ENCODE results near the gene RASGRP2.

DNA sequence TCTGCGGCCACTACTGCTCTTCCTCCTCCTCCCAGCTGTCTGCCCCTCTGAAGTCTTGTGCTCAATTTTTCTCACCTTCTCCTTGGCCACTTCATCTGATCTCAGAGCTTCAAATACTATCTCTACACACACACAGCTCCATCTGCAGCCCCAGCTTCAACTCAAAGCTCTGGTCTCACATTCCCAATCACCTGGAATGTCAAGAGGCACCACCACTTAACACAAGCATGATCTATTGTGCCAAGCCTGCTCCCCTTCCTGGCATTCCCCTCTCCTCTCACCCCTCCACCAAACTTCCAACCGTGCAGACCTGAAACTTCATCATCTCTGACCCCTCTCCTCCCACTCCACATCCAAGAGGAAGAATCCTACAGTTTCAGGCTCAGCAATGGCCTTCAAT lies 38.4 kb downstream of the RASGRP2 start:
- TF ChIP-seq, protein P1, sequence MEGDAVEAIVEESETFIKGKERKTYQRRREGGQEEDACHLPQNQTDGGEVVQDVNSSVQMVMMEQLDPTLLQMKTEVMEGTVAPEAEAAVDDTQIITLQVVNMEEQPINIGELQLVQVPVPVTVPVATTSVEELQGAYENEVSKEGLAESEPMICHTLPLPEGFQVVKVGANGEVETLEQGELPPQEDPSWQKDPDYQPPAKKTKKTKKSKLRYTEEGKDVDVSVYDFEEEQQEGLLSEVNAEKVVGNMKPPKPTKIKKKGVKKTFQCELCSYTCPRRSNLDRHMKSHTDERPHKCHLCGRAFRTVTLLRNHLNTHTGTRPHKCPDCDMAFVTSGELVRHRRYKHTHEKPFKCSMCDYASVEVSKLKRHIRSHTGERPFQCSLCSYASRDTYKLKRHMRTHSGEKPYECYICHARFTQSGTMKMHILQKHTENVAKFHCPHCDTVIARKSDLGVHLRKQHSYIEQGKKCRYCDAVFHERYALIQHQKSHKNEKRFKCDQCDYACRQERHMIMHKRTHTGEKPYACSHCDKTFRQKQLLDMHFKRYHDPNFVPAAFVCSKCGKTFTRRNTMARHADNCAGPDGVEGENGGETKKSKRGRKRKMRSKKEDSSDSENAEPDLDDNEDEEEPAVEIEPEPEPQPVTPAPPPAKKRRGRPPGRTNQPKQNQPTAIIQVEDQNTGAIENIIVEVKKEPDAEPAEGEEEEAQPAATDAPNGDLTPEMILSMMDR (IDR thresholded peaks at IDR 0.05) = no peak
- TF ChIP-seq POLR2A (IDR thresholded peaks at IDR 0.05; ENCODE audit: low read depth) = no peak
- TF ChIP-seq EP300 (IDR thresholded peaks at IDR 0.05) = no peak
- no peak for TF ChIP-seq POLR2AphosphoS5 (IDR thresholded peaks at IDR 0.05)

All from esophagus muscularis mucosa (tissue), 4 donors.